Neural cell (in vitro differentiated cells): ENCODE results near the gene PBX1.

ENCODE experiments used
- SMC3 ChIP-seq: fragments of 450-650 bp; conservative IDR thresholded peaks from 2 replicates; pipeline ENCODE4 v1.6.1; 2014; ENCODE audit warnings: antibody characterized with exemption, mild to moderate bottlenecking, moderate library complexity; ENCODE audit not compliant: poor library complexity
- TF ChIP-seq, protein P1 (sequence below): fragments of 450-650 bp; IDR thresholded peaks from 2 replicates; pipeline ENCODE4 v1.5.1; 2014; ENCODE audit warnings: antibody characterized with exemption, mild to moderate bottlenecking, moderate library complexity; ENCODE audit not compliant: poor library complexity, severe bottlenecking

DNA sequence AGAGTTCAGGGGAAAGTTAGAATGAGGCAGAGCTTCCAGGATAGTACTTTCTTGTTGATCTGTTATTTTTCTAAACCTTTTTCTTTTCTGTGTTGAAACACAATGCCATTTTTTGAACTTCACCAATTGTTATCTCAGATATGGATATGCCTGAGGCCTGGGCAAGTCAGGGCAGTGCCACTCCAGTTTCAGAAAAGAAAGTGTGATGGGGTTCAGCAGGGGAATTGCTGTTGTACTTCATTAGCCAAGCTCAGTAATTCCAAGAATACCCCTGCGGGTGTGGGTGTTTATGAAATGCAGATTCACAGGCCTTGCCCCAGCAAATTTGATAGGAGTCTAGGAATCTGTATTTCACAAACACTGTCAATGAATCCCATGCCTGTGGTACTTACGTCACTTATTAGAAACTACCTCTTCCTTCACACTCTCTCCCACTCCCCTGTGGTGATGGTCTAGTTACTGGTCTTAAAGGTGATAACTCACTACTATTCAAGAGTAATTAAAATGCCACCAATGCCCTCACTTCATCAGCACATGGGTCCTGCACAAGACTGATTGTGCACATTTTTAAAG is 142.3 kb downstream of the PBX1 start:
- TF ChIP-seq, protein P1, sequence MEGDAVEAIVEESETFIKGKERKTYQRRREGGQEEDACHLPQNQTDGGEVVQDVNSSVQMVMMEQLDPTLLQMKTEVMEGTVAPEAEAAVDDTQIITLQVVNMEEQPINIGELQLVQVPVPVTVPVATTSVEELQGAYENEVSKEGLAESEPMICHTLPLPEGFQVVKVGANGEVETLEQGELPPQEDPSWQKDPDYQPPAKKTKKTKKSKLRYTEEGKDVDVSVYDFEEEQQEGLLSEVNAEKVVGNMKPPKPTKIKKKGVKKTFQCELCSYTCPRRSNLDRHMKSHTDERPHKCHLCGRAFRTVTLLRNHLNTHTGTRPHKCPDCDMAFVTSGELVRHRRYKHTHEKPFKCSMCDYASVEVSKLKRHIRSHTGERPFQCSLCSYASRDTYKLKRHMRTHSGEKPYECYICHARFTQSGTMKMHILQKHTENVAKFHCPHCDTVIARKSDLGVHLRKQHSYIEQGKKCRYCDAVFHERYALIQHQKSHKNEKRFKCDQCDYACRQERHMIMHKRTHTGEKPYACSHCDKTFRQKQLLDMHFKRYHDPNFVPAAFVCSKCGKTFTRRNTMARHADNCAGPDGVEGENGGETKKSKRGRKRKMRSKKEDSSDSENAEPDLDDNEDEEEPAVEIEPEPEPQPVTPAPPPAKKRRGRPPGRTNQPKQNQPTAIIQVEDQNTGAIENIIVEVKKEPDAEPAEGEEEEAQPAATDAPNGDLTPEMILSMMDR: no peak
- no peak for TF ChIP-seq SMC3
